Keratinocyte (primary cell): ENCODE measurements around the gene EXD3. TPM values are rescaled to one million over a fixed set of nuclear protein-coding genes. Genes with fewer than 3 reads are reported as not detected.
A peak's percentile ranks its signal among the peaks of the same experiment; 100 is the strongest.

ENCODE experiments used
- DNase-seq: peaks from one replicate; pipeline ENCODE4 v3.0.0-alpha.2; 2011; ENCODE audit warnings: low read depth, missing footprints, low spot score
- FAIRE-seq: peaks from 2 replicates; lab custom pipeline; 2011; peaks lifted over from hg19 to GRCh38; lab: Jason Lieb, UNC
- H2AFZ ChIP-seq: 2 replicates; pipeline ENCODE4 v1.6.0; 2012; ENCODE audit warnings: low read length, control low read depth, inconsistent platforms; ENCODE audit not compliant: control insufficient read depth
- H3K27ac ChIP-seq: 2 replicates; pipeline ENCODE4 v1.5.1; 2011; ENCODE audit warnings: low read length; ENCODE audit not compliant: control insufficient read depth, insufficient read depth
- H3K27me3 ChIP-seq: 3 replicates; pipeline ENCODE4 v1.6.0; 2011; ENCODE audit warnings: low read length; ENCODE audit not compliant: control insufficient read depth, insufficient read depth; ENCODE audit errors: extremely low read depth
- H3K36me3 ChIP-seq, 2 experiments: 2 replicates in 1 of 2; 3 replicates in 1 of 2; pipeline ENCODE4 v1.5.1; 2011; ENCODE audit warnings: low read length in 2 of 2, mild to moderate bottlenecking in 1 of 2; ENCODE audit not compliant: control insufficient read depth in 2 of 2, insufficient read depth in 2 of 2; ENCODE audit errors: extremely low read depth in 1 of 2
- H3K4me1 ChIP-seq: 3 replicates; pipeline ENCODE4 v1.5.1; 2011; ENCODE audit warnings: low read length; ENCODE audit not compliant: control insufficient read depth, insufficient read depth; ENCODE audit errors: extremely low read depth
- H3K4me2 ChIP-seq: 3 replicates; pipeline ENCODE4 v1.6.0; 2011; ENCODE audit warnings: low read depth, low read length; ENCODE audit not compliant: control insufficient read depth, insufficient read depth; ENCODE audit errors: extremely low read depth
- H3K4me3 ChIP-seq, 3 experiments: fragments of 200-600 bp in 1 of 3; sonication (generic) in 1 of 3; 2 replicates in 2 of 3; 3 replicates in 1 of 3; pipeline ENCODE4 v1.5.1; 2011 to 2016; ENCODE audit warnings: low read length in 3 of 3, mild to moderate bottlenecking in 3 of 3, control low read depth in 2 of 3, inconsistent platforms in 1 of 3, low read depth in 1 of 3, mixed read lengths in 1 of 3, mixed run types in 1 of 3, moderate library complexity in 1 of 3; ENCODE audit not compliant: control insufficient read depth in 2 of 3, insufficient read depth in 2 of 3; ENCODE audit errors: extremely low read depth in 1 of 3
- H3K79me2 ChIP-seq: 2 replicates; pipeline ENCODE4 v1.6.0; 2012; ENCODE audit warnings: low read length; ENCODE audit not compliant: control insufficient read depth, insufficient read depth
- H3K9ac ChIP-seq: 3 replicates; pipeline ENCODE4 v1.6.0; 2011; ENCODE audit warnings: low read length; ENCODE audit not compliant: control insufficient read depth, insufficient read depth; ENCODE audit errors: extremely low read depth
- H3K9me1 ChIP-seq: 3 replicates; pipeline ENCODE4 v1.6.0; 2011; ENCODE audit warnings: low read length; ENCODE audit not compliant: control insufficient read depth, insufficient read depth; ENCODE audit errors: extremely low read depth
- H3K9me3 ChIP-seq: 2 replicates; pipeline ENCODE4 v1.5.1; 2012; ENCODE audit warnings: low read depth, low read length; ENCODE audit not compliant: control insufficient read depth
- H4K20me1 ChIP-seq: 3 replicates; pipeline ENCODE4 v1.6.0; 2011; ENCODE audit warnings: low read length; ENCODE audit not compliant: control insufficient read depth, insufficient read depth; ENCODE audit errors: extremely low read depth
- EZH2 ChIP-seq: IDR thresholded peaks from one replicate; pipeline ENCODE4 v1.6.1; 2012; ENCODE audit warnings: inconsistent platforms, mild to moderate bottlenecking, low read length, moderate library complexity
- dilution Hi-C: fragments of 300-500 bp; cut with MboI; formaldehyde crosslinking; loops from one replicate; pipeline ENCODE4 v1.7.0; 2020; ENCODE audit warnings: low sequenced_read_pairs; ENCODE audit not compliant: extremely low pct_ligation_motif_present
- polyA plus RNA-seq, 5 experiments: library from polyadenylated mRNA; depleted of rRNA in 3 of 5; stranded (reverse) in 3 of 5; stranded (forward) in 1 of 5; unstranded in 1 of 5; fragments of >200 nt; gene quantifications; 1 replicate in 1 of 5; 2 replicates in 3 of 5; 3 replicates in 1 of 5; pipeline versions ENCODE4 v1.2.1 to v1.2.3, GENCODE V29; 2011 to 2012; ENCODE audit warnings: missing spikeins in 2 of 5, low read depth in 1 of 5, low replicate concordance in 1 of 5
- TF ChIP-seq, protein P1 (sequence below), 3 experiments: IDR thresholded peaks in 1 of 3; conservative IDR thresholded peaks in 1 of 3; optimal IDR thresholded peaks in 1 of 3; 2 replicates in 2 of 3; 3 replicates in 1 of 3; pipeline versions ENCODE3 to v1.5.1; 2011; ENCODE audit warnings: low read length in 3 of 3, mild to moderate bottlenecking in 3 of 3, moderate library complexity in 2 of 3, control low read depth in 1 of 3, inconsistent platforms in 1 of 3; ENCODE audit not compliant: insufficient read depth in 2 of 3; ENCODE audit errors: extremely low read depth in 1 of 3

EXD3 gene
- polyA plus RNA-seq, 1 donor (not counting 4 experiments of a cell fraction or from before 2014, with no cell fraction given) = 1.5 TPM

GRCh38 chr9:137457406-137458193 lies 34.6 kb upstream of the EXD3 start:
- Histone ChIP-seq H3K9ac (no peak overlapping the region), H2AFZ (no peak overlapping the region), H4K20me1 (no peaks in the 10 kb centered on the region), H3K27me3 (peaks cover 8% of the 10 kb centered on the region), H3K36me3 (peaks cover 0 to 9% of the 10 kb centered on the region in 2 experiments), H3K9me1 (no peaks in the 10 kb centered on the region), H3K4me1 (peaks cover 18% of the 10 kb centered on the region), H3K79me2 (peaks cover 7% of the 10 kb centered on the region), H3K9me3 (no peaks in the 10 kb centered on the region), H3K4me3 (peak overlapping the region; percentile 70 to 85 (median 74)), H3K27ac (no peak overlapping the region), H3K4me2 (peak overlapping the region; percentile 73)
- FAIRE-seq = no peak
- dilution Hi-C loops = no loop called here
- DNase-seq = no peak
- no peak for TF ChIP-seq EZH2
- TF ChIP-seq, protein P1, sequence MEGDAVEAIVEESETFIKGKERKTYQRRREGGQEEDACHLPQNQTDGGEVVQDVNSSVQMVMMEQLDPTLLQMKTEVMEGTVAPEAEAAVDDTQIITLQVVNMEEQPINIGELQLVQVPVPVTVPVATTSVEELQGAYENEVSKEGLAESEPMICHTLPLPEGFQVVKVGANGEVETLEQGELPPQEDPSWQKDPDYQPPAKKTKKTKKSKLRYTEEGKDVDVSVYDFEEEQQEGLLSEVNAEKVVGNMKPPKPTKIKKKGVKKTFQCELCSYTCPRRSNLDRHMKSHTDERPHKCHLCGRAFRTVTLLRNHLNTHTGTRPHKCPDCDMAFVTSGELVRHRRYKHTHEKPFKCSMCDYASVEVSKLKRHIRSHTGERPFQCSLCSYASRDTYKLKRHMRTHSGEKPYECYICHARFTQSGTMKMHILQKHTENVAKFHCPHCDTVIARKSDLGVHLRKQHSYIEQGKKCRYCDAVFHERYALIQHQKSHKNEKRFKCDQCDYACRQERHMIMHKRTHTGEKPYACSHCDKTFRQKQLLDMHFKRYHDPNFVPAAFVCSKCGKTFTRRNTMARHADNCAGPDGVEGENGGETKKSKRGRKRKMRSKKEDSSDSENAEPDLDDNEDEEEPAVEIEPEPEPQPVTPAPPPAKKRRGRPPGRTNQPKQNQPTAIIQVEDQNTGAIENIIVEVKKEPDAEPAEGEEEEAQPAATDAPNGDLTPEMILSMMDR (optimal IDR thresholded peaks at IDR 0.05 in 1 of 3, IDR thresholded peaks at IDR 0.05 in 1 of 3, conservative IDR thresholded peaks at IDR 0.05 in 1 of 3; ENCODE audit: extremely low read depth in 1 of 3, insufficient read depth in 2 of 3, low read length in 3 of 3) = no peak

DNA sequence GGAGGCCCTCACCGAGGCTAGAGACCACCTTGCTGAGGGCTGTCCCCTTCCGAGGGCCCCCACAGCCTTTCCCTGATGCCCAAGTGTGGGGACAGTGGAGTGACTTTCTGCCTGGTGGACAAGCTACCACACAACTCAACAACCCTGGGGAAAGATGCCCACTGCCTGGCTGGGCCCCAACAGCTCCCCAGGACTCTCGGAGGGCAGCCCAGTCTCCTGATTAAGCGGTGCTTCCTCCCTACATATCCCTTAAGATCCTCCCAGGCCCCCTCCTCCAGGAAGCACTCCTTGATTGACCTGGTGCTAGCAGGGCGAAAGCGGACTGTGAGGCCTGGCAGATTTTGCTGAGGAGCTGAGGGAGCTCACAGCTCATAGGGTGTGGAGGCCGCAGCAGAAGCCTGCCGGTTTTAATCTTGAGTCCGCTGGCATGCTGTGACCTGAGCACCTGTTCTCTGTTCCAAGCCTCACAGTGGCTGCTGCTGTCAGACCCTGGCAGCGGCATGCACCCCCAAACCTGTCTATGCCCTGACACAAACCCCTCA lies 34.0 kb upstream of the EXD3 start:
- no peak for TF ChIP-seq EZH2
- TF ChIP-seq, protein P1 (optimal IDR thresholded peaks at IDR 0.05 in 1 of 3, IDR thresholded peaks at IDR 0.05 in 1 of 3, conservative IDR thresholded peaks at IDR 0.05 in 1 of 3; ENCODE audit: extremely low read depth in 1 of 3, insufficient read depth in 2 of 3, low read length in 3 of 3) = no peak
- no peak overlapping the region for H3K4me3 ChIP-seq
- DNase-seq (no peak), FAIRE-seq (no peak)
- no peak overlapping the region for H3K9ac ChIP-seq
- H3K4me2 ChIP-seq = no peak overlapping the region
- no peak overlapping the region for H2AFZ ChIP-seq
- dilution Hi-C loops = no loop called here
- no peaks in the 10 kb centered on the region for H3K9me1 ChIP-seq
- H3K36me3 ChIP-seq = peaks cover 0 to 11% of the 10 kb centered on the region in 2 experiments
- H4K20me1 ChIP-seq = no peaks in the 10 kb centered on the region
- H3K9me3 ChIP-seq = no peaks in the 10 kb centered on the region
- peaks cover 1% of the 10 kb centered on the region for H3K27me3 ChIP-seq
- H3K27ac ChIP-seq = no peak overlapping the region
- H3K79me2 ChIP-seq = peaks cover 7% of the 10 kb centered on the region
- peaks cover 18% of the 10 kb centered on the region for H3K4me1 ChIP-seq
